ENCODE data around the gene MGMT. TPM values are rescaled to one million over a fixed set of nuclear protein-coding genes. Genes with fewer than 3 reads are reported as not detected.

Gene MGMT
- total and polyA plus RNA-seq, 9 of the 15 experiments (the other 6 are each of a cell fraction or from before 2014, with no cell fraction given), result 0.03 to 0.29 (median 0.11) TPM; not detected in 4

DNA sequence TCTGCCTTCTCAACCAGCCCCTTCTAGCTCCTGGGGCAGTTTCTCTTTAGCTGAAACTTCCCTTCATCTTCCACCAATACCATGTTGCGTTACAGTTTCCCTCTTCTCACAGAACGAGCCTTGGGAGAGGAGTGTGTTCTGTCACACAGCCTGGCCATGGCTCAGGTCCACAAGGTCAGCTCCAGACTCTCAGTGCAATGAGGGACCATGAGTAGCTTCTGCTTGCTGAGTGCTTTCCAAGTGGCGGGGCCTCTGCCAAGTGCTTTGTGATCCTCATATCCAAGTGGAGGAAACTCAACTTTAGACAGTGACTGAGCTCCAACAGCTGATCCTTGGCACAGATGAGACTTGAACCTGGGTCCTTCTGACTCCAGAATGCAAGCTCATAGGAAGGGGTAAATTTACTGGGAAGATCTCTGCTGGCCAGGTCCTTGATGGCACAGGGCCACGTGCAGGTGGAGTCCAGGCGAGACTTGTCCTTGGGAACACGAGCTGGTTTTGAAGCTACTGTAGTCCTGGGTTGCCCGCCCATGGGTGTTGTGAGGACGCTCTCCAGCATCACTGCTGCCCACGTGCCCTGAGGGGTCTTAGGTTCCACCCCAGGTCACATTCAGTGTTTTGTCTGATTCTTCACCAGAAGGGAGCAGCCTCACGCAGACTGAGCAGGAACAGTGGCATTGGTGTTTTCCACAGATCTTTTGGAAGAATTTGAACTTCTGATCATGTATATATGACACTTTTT, 259.0 kb downstream of the MGMT start:
- intact Hi-C loops (cut with micrococcal nuclease), result no loop called here
- TF ChIP-seq HEY1 (CRISPR knock-in tag; IDR thresholded peaks at IDR 0.05; ENCODE audit: borderline replicate concordance), result no peak
- no peak for TF ChIP-seq NFRKB (IDR thresholded peaks at IDR 0.05; ENCODE audit: low read depth)
- TF ChIP-seq ZNF77 (CRISPR knock-in tag; IDR thresholded peaks at IDR 0.05), result no peak
- TF ChIP-seq RUNX1 (IDR thresholded peaks at IDR 0.05; ENCODE audit: low read depth), result no peak
- TF ChIP-seq POLR2AphosphoS5 (IDR thresholded peaks at IDR 0.05; ENCODE audit: control insufficient read depth, insufficient read depth, low read depth, low read length), result no peak
- no peak for TF ChIP-seq PHB (CRISPR knock-in tag; IDR thresholded peaks at IDR 0.05)
- TF ChIP-seq POLR2AphosphoS2 (IDR thresholded peaks at IDR 0.05; ENCODE audit: low read length), result no peak
- TF ChIP-seq DIDO1 (tag; IDR thresholded peaks at IDR 0.05; ENCODE audit: low read depth), result no peak
- no peak for TF ChIP-seq BRD4 (IDR thresholded peaks at IDR 0.05)
- TF ChIP-seq, protein P1, sequence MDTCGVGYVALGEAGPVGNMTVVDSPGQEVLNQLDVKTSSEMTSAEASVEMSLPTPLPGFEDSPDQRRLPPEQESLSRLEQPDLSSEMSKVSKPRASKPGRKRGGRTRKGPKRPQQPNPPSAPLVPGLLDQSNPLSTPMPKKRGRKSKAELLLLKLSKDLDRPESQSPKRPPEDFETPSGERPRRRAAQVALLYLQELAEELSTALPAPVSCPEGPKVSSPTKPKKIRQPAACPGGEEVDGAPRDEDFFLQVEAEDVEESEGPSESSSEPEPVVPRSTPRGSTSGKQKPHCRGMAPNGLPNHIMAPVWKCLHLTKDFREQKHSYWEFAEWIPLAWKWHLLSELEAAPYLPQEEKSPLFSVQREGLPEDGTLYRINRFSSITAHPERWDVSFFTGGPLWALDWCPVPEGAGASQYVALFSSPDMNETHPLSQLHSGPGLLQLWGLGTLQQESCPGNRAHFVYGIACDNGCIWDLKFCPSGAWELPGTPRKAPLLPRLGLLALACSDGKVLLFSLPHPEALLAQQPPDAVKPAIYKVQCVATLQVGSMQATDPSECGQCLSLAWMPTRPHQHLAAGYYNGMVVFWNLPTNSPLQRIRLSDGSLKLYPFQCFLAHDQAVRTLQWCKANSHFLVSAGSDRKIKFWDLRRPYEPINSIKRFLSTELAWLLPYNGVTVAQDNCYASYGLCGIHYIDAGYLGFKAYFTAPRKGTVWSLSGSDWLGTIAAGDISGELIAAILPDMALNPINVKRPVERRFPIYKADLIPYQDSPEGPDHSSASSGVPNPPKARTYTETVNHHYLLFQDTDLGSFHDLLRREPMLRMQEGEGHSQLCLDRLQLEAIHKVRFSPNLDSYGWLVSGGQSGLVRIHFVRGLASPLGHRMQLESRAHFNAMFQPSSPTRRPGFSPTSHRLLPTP (IDR thresholded peaks at IDR 0.05; ENCODE audit: borderline replicate concordance, extremely low read depth, insufficient read length), result no peak
- no peak for TF ChIP-seq BRD9 (IDR thresholded peaks at IDR 0.05; ENCODE audit: low read depth, partially characterized antibody)
- no peak for TF ChIP-seq ZNF780A (CRISPR knock-in tag; IDR thresholded peaks at IDR 0.05)
- TF ChIP-seq ZFP36 (IDR thresholded peaks at IDR 0.05; ENCODE audit: low read depth, low read length, partially characterized antibody), result no peak
- TF ChIP-seq POLR3A (IDR thresholded peaks at IDR 0.05; ENCODE audit: borderline replicate concordance, extremely low read depth, insufficient read depth, insufficient read length), result no peak
- no peak for TF ChIP-seq BRCA1 (IDR thresholded peaks at IDR 0.05)
- TF ChIP-seq BRCA1 (CRISPR knock-in tag; IDR thresholded peaks at IDR 0.05), result no peak
- no peak for TF ChIP-seq ZNF354B (CRISPR knock-in tag; IDR thresholded peaks at IDR 0.05)
- TF ChIP-seq CTCF (IDR thresholded peaks at IDR 0.05 in 2 of 3, conservative IDR thresholded peaks at IDR 0.05 in 1 of 3; ENCODE audit: insufficient read depth in 2 of 3, low read depth in 1 of 3, low read length in 3 of 3), result no peak
- TF ChIP-seq SMAD3 (CRISPR knock-in tag; conservative IDR thresholded peaks at IDR 0.05), result no peak

More for the DNA sequence above, 259.0 kb downstream of the MGMT start:
- no peaks in the 10 kb centered on the region for H3K4me1 ChIP-seq (replicated peaks in 1 of 2; ENCODE audit: control insufficient read depth in 2 of 2, insufficient read depth in 2 of 2, low read length in 2 of 2)
- FAIRE-seq (no peak), ATAC-seq (no peak), DNase-seq (ENCODE audit: extremely low read depth in 1 of 4, low spot score in 3 of 4) (no peak)
- no TSS peak for BruUV-seq (replicated peaks)
- no peaks in the 10 kb centered on the region for H3K36me3 ChIP-seq (ENCODE audit: control insufficient read depth, insufficient read depth, low read length)
- no peak overlapping the region for H3K4me3 ChIP-seq
- 0 out of 5 replicates have a peak, but pooled peaks cover 0 to 5% of the 10 kb centered on the region in 2 experiments for H3K27me3 ChIP-seq (ENCODE audit: control insufficient read depth in 2 of 2, insufficient read depth in 2 of 2, low read length in 2 of 2)
- POLR2A ChIA-PET, result no interaction called here
- no peaks in the 10 kb centered on the region for H3K79me2 ChIP-seq (ENCODE audit: control insufficient read depth, insufficient read depth, low read length)
- H3K27ac ChIP-seq (ENCODE audit: extremely low read depth, low read depth, low read length), result no peak overlapping the region
- H3K9me3 ChIP-seq (replicated peaks; ENCODE audit: control insufficient read depth, insufficient read depth, low read depth, low read length), result no peaks in the 10 kb centered on the region
- in situ Hi-C loops (cut with MboI), result no loop called here
- 0% methylated on average over 8 of the region's 10 CpGs for WGBS (ENCODE audit: insufficient coverage, low coverage, missing lambda C conversion rate)
- H3K4me2 ChIP-seq (ENCODE audit: insufficient read depth, low read length), result no peak overlapping the region
- H3K9me1 ChIP-seq (ENCODE audit: control insufficient read depth, insufficient read depth, low read length), result no peaks in the 10 kb centered on the region
- H3K9ac ChIP-seq (ENCODE audit: insufficient read depth in 1 of 2, low read depth in 2 of 2, low read length in 2 of 2), result no peak overlapping the region
- H2AFZ ChIP-seq (ENCODE audit: low read depth, low read length), result no peak overlapping the region
- no peaks in the 10 kb centered on the region for H4K20me1 ChIP-seq (replicated peaks; ENCODE audit: control insufficient read depth, insufficient read depth, low read length)
- CTCF ChIA-PET (ENCODE audit: low intra/inter-chr PET ratio), result no interaction called here

Measured in K562 (cell line).